ENCODE results near the gene SYVN1. TPM values are rescaled to one million over a fixed set of nuclear protein-coding genes. Genes with fewer than 3 reads are reported as not detected.

The SYVN1 gene
- total and polyA plus RNA-seq, 10 of the 15 experiments (the other 5 are each of a cell fraction or from before 2014, with no cell fraction given), result 0.79 to 63.6 (median 20.1) TPM

DNA sequence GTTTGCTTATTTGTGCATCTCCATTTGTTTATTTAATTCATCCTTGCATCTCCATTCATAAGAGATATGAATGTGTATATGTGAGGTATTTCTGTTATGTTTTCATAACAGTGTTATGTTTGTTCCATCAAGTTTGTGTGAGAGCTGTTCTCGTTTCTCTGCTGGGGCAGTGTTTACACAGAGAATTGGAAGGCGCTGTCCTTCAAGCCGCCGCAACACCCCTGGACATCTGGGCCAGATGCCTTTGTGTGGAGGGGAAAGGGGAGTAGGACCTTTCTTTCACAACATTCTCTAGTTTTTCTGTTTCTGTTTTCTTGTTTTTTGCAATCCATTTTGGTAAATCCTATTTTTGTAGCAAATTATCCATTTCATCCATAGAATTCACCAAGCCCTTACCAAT, 29.7 kb downstream of the SYVN1 start:
- Histone ChIP-seq H3K4me2 (ENCODE audit: control insufficient read depth, insufficient read depth) (no peak overlapping the region), H2AFZ (ENCODE audit: control insufficient read depth, low read depth, low read length) (no peak overlapping the region), H3K79me2 (ENCODE audit: control insufficient read depth, insufficient read depth, low read length) (no peaks in the 10 kb centered on the region), H3K27ac (ENCODE audit: control insufficient read depth, insufficient read depth) (no peak overlapping the region), H4K20me1 (ENCODE audit: control insufficient read depth, insufficient read depth) (no peaks in the 10 kb centered on the region), H3K27me3 (replicated peaks in 1 of 2; ENCODE audit: control insufficient read depth in 2 of 2, insufficient read depth in 2 of 2, low read length in 1 of 2) (no peaks in the 10 kb centered on the region), H3K9me3 (replicated peaks; ENCODE audit: control insufficient read depth, insufficient read depth, low read length) (no peaks in the 10 kb centered on the region), H3K4me3 (no peak overlapping the region), H3K4me1 (ENCODE audit: control insufficient read depth, insufficient read depth, low read length) (no peaks in the 10 kb centered on the region), H3K36me3 (ENCODE audit: control insufficient read depth in 2 of 2, insufficient read depth in 2 of 2, low read length in 1 of 2) (peaks cover 11 to 16% of the 10 kb centered on the region in 2 experiments), H3K9ac (ENCODE audit: control insufficient read depth, insufficient read depth, low read length) (no peak overlapping the region)
- POLR2A ChIA-PET, result no interaction called here
- no peak for DNase-seq (ENCODE audit: low read depth, low spot score)
- SMC1A ChIA-PET (ENCODE audit: uncharacterized antibody, unreplicated experiment), result interaction anchor here (2.0 kb wide), 1 partner anchor 91 kb away, joined by 5 read pairs; the partner anchor contains the start of gene ARL2
- no peak for ATAC-seq
- intact Hi-C loops (cut with micrococcal nuclease; ENCODE audit: unreplicated experiment) (no loop called here), in situ Hi-C loops (cut with MboI) (no loop called here)
- RAD21 ChIA-PET (ENCODE audit: unreplicated experiment), result no interaction called here
- no peak for FAIRE-seq
- CTCF ChIA-PET, result interaction anchor here (1.2 to 1.9 kb wide), 3 partner anchors 10 to 76 kb away, joined by 3 to 5 read pairs (median 3); partner anchors contain the start of gene ZNHIT2
- 73% methylated on average over 4 of the region's 4 CpGs for WGBS (ENCODE audit: insufficient coverage, insufficient replicate concordance, low lambda C conversion rate, missing lambda C conversion rate)
- BruUV-seq (replicated peaks), result no TSS peak
- TF ChIP-seq, protein P1, sequence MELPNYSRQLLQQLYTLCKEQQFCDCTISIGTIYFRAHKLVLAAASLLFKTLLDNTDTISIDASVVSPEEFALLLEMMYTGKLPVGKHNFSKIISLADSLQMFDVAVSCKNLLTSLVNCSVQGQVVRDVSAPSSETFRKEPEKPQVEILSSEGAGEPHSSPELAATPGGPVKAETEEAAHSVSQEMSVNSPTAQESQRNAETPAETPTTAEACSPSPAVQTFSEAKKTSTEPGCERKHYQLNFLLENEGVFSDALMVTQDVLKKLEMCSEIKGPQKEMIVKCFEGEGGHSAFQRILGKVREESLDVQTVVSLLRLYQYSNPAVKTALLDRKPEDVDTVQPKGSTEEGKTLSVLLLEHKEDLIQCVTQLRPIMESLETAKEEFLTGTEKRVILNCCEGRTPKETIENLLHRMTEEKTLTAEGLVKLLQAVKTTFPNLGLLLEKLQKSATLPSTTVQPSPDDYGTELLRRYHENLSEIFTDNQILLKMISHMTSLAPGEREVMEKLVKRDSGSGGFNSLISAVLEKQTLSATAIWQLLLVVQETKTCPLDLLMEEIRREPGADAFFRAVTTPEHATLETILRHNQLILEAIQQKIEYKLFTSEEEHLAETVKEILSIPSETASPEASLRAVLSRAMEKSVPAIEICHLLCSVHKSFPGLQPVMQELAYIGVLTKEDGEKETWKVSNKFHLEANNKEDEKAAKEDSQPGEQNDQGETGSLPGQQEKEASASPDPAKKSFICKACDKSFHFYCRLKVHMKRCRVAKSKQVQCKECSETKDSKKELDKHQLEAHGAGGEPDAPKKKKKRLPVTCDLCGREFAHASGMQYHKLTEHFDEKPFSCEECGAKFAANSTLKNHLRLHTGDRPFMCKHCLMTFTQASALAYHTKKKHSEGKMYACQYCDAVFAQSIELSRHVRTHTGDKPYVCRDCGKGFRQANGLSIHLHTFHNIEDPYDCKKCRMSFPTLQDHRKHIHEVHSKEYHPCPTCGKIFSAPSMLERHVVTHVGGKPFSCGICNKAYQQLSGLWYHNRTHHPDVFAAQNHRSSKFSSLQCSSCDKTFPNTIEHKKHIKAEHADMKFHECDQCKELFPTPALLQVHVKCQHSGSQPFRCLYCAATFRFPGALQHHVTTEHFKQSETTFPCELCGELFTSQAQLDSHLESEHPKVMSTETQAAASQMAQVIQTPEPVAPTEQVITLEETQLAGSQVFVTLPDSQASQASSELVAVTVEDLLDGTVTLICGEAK (IDR thresholded peaks at IDR 0.05; ENCODE audit: borderline replicate concordance), result no peak
- TF ChIP-seq, protein P2, sequence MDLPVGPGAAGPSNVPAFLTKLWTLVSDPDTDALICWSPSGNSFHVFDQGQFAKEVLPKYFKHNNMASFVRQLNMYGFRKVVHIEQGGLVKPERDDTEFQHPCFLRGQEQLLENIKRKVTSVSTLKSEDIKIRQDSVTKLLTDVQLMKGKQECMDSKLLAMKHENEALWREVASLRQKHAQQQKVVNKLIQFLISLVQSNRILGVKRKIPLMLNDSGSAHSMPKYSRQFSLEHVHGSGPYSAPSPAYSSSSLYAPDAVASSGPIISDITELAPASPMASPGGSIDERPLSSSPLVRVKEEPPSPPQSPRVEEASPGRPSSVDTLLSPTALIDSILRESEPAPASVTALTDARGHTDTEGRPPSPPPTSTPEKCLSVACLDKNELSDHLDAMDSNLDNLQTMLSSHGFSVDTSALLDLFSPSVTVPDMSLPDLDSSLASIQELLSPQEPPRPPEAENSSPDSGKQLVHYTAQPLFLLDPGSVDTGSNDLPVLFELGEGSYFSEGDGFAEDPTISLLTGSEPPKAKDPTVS (IDR thresholded peaks at IDR 0.05; ENCODE audit: low read depth, low read length), result no peak
- no peak for TF ChIP-seq SP1 (IDR thresholded peaks at IDR 0.05; ENCODE audit: low read depth, low read length)
- TF ChIP-seq IKZF2 (IDR thresholded peaks at IDR 0.05), result no peak
- no peak for TF ChIP-seq NFXL1 (IDR thresholded peaks at IDR 0.05; ENCODE audit: borderline replicate concordance)
- no peak for TF ChIP-seq MXI1 (IDR thresholded peaks at IDR 0.05; ENCODE audit: low read depth, low read length)
- TF ChIP-seq, protein P3, sequence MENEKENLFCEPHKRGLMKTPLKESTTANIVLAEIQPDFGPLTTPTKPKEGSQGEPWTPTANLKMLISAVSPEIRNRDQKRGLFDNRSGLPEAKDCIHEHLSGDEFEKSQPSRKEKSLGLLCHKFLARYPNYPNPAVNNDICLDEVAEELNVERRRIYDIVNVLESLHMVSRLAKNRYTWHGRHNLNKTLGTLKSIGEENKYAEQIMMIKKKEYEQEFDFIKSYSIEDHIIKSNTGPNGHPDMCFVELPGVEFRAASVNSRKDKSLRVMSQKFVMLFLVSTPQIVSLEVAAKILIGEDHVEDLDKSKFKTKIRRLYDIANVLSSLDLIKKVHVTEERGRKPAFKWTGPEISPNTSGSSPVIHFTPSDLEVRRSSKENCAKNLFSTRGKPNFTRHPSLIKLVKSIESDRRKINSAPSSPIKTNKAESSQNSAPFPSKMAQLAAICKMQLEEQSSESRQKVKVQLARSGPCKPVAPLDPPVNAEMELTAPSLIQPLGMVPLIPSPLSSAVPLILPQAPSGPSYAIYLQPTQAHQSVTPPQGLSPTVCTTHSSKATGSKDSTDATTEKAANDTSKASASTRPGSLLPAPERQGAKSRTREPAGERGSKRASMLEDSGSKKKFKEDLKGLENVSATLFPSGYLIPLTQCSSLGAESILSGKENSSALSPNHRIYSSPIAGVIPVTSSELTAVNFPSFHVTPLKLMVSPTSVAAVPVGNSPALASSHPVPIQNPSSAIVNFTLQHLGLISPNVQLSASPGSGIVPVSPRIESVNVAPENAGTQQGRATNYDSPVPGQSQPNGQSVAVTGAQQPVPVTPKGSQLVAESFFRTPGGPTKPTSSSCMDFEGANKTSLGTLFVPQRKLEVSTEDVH (IDR thresholded peaks at IDR 0.05; ENCODE audit: low read depth, partially characterized antibody), result no peak
- TF ChIP-seq GATAD2B (conservative IDR thresholded peaks at IDR 0.05; ENCODE audit: low read depth), result no peak
- TF ChIP-seq SIN3A (IDR thresholded peaks at IDR 0.05; ENCODE audit: low read depth, low read length), result no peak
- TF ChIP-seq SUPT20H (IDR thresholded peaks at IDR 0.05; ENCODE audit: borderline replicate concordance, control insufficient read depth, low read depth, low read length), result no peak
- TF ChIP-seq SMC3 (IDR thresholded peaks at IDR 0.05; ENCODE audit: borderline replicate concordance, low read length), result no peak
- TF ChIP-seq EZH2 (IDR thresholded peaks at IDR 0.05; ENCODE audit: borderline replicate concordance, control insufficient read depth, low read depth, low read length), result no peak
- no peak for TF ChIP-seq NR2C2 (IDR thresholded peaks at IDR 0.05; ENCODE audit: borderline replicate concordance, control insufficient read depth, insufficient read length, low read depth)
